NCI-H1105 (cell line): Measurements from ENCODE around the gene CWH43.
"Not testable (repeated sequence)": the region's sequence is repeated elsewhere in the genome, so short reads cannot be mapped to it uniquely, and the experiment has no call there.

Experiments
- DNase-seq: peaks from one replicate; lab custom pipeline; 2025; lab: John Stamatoyannopoulos, UW

The CWH43 gene

DNA sequence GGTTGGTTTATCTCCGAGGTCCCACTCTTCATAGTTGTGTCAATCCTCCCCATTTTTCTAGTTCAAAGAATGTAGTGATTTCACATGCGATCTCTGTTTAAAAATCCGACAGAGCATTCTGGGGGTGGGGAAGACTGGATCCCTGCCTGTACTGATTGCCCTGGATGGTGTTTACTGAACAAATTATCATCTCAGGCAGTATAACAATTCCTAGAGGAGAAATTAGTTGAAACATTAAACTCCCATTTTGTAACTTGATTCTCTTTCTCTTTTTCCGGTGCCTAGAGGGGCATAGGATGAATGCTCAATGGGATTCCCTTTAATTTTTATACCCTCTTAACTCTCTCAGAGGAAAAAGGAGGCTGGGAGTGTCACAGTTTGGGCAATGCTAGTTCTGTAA lies 10.0 kb upstream of the CWH43 start:
- DNase-seq = no peak

DNA sequence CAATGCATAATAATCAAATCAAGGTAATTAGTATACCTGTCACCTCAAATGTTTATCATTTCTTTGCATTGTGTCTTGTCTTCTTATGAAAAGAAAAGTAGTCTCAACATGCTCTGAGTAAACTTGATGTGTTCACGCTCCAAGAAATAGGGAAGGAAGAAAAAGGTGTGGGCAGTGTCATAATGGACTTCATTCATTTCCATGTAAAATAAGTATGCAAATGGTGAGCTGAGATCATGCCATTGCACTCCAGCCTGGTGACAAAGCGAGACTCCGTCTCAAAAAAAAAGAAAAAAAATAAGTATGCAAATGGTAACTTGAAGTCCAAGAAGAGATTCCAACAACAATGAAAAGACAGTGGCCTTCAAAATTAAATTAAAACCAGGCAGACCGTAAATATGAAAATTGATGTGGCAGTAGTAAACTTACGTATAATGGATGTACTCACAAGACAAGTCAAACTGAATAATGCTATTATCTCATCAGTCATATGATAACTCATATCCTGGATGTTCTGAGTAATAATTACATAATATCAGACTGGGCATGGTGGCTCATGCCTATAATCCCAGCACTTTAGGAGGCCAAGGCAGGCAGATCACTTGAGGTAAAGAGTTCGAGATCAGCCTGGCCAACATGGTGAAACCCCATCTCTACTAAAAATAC lies 6.0 kb upstream of the CWH43 start:
- DNase-seq = no peak

DNA sequence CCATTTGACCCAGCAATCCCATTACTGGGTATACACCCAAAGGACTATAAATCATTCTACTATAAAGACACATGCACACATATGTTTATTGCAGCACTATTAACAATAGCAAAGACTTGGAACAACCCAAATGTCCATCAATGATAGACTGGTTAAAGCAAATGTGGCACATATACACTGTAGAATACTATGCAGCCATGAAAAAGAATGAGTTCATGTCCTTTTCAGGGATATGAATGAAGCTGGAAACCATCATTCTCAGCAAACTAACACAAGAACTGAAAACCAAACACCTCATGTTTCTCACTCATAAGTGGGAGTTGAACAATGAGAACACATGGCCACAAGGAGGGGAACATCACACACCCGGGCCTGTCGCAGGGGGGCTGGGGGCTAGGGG lies 2.1 kb upstream of the CWH43 start:
- DNase-seq = not testable (repeated sequence)

DNA sequence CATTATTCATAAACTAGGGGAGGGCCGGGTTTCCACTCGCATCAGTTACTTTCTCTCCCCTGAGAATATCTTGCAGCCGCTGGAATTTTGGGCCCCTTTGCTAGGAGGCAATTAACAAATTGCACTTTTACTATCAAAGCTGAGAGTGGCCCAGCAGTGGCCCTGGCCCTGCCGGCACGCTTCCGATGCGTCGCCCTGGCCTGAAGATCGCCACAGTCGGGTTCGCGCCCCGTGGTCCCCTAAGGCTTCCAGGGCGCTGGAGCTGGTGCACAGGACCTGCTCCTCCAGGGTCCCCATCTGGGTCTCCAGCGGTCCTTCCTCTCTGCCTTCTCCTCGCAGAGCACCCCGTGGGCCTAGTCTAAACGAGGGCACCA lies 486 bp upstream of the CWH43 start:
- no peak for DNase-seq

DNA sequence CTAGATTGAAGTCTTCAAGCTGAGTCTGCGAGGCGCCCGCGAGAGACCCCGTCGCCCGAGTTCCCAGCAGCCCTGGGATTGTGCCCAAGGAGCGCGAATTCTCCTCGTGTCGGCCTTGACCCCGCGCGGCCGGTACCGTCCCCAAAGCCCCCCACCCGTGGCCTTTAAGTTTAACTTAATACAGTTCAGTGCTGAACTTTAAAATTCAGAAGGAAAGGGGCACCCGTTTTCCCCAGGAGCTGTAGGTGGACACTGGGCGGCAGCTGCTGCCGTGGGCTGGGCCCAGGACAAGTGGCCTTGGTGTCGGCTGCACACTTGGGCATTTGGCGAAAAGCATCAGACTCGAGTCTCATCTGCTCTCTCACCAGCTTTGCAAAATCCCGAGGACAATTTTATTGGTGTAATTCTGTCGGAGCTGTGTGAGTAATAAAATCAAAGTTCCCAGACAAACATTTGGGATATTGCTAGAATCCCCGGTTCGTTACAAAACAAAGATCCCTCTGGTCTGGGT lies 634 bp downstream of the CWH43 start:
- no peak for DNase-seq

DNA sequence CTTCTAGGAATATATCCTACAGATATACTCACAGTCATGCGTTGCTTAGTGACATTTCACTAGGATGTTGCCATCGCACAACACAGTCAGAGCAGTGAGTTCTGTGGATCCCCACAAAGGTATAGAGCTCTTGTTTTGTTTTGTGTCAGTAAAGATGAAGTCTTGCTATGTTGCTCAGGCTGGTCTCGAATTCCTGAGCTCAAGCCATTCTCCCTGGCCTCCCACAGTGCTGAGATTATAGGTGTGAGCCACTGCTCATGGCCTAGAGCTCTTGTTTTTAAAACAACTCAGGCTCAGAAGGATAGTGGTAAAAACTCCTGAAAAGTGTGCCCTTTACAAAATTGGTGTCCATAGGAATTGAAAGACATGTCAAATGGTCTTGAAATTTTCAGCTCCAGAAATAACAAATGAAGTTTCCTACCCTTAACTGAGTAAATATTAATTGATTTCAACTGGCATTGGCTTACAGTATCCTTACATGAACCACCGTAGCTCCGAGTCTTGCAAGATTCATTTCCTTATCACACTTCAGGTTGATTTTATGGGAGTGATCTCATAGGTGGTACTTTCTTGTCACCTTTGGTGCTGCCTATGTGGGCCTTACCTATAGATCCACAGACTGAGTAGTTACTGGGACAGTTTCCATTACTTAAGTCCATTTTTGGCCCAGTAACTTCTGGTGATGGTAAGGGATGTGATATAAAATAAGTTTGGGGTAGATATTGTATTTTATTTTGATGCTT lies 3.6 kb downstream of the CWH43 start:
- no peak for DNase-seq

DNA sequence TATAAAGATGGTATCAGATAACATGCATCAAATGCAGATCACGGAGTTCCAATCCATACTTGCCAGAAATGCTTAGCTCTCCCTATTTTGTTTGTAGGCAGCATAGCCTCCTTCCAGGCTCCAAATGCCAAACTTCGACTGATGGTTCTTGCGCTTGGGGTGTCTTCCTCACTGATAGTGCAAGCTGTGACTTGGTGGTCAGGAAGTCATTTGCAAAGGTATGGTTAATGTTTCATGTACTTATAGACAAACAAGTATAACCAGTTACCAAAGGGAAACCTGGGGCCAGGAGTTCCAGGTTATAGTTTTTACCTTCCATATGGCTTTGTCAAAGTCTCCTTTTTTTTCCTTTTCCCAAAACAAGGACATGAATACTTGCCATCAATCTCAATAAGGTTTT lies 5.3 kb downstream of the CWH43 start:
- no peak for DNase-seq

DNA sequence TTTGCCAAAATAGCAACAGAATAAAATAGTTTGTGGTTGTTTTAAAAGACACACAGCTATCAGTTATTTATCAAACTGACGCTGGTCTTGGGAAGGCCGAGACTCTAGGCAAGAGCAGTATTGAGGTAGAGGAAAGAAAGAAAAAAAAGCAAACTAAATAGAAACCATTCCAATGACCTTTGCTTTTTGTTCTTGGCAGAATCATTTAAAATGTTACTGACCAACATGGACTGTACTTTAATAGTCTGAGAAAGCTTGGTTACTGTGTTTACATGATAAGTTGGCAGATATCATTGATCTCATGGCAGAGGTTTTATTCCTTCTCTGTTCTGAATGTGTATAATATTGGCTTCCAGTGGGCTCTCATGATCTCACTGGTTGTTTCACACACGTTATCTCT lies 11.9 kb downstream of the CWH43 start:
- no peak for DNase-seq

DNA sequence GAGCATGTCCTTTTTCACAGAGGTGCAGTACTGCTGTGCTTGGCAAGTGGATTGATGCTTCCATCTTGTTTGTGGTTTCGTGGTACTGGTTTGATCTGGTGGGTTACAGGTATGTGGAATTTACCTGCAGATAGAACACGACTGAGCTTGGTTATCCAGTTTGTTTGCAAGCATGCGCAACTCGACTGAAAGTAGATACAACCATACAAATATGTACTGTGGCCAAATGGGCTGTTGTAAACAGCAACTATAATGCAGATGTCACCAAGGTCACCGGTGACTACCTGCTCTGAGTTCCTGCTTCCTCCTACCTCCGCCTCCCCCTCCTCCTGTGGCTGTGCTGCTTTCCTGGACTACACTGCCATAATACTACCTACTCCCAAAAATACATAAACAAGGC lies 12.4 kb downstream of the CWH43 start:
- DNase-seq = no peak

DNA sequence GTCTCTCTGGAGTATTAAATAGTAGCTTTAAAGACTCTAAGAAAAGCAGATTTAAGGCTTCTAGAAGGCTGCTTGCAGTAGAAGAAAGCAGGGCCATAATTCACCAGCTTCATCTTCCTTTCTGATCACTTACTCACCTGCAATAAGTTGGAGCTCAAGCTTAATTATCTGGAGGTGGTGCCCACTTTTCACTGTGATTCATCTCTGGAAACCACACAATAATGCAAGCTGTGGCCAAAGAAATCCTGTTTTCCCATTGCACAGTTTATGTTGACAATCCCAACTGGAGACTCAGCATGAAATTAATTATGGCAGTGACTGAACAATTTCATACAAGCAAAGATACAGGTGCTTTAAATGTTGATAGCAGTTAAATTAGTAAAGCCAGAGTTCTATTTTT lies 14.7 kb downstream of the CWH43 start:
- DNase-seq = no peak

DNA sequence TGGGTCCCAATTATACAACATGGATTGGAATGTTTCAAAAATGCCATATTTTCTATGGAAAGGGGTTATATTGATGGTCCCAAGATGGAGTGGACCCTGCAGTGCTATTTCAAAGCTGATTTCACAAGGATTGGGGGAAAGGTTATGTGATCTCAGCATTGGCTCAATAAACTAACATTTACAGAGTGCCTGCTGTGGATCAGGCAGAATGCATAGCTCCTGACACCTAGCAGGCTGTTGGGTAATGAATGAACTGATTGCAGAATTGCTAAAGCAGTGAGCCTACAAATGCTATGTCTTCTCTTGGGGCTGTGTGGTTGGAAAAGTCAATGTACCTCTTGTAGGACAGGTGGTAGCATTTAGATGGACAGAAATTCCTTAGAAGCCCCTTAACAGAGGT lies 16.9 kb downstream of the CWH43 start:
- DNase-seq = no peak

DNA sequence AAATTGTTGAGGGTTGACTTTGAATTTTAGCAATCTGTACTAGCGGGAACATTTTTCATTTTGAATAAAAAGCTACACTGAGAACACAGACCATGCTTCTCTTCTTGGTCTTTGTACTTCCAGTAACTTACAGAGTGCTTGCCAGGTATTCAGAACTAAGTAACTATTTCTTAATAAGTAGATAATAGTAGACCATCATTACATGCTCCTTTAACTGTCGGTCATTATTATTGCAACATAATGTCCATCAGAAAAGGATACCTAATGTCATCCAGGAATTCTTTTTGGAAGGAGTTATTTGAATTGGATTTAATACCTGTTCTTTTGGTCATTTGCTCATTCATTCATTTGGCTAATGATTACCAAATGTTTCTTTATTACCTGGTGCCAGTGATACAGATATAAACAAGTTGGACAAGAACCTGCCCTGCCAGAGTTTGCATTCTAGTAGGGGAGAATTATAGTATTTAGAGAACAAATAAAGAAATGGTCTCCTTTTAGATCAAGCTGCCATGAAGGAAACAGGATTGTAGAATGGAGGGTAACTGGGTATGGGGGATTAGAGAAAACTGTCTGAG lies 32.7 kb downstream of the CWH43 start:
- DNase-seq = no peak

DNA sequence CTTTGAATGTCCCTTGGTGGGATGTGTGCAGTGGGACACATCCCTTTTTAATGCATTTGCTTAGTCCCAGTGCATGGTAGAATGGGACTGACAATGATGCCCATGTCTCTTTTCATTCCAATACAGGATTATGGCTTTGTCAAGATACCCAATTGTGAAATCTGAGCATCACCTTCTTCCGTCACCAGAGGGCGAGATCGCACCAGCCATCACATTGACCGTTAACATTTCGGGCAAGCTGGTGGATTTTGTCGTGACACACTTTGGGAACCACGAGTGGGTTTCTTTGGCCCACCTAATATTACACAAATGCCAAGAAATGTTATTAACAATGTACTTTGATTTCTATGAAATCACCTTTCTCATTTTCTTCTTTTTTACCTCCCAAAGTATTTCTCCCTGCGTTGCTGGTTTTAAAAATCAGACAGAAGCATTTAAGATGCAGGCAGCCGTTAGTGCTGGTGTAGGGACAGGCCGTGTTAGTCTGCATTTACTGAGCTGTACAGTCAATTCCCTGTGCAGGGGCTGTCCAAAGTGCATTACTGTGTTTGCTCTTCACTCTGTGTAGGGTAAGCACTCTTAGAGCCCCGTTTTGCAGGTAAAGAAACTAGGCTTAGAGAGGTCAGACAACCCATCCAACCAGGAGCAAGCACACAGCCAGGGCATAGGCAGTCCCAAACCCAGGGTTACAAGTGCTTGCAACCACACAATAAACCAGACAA lies 46.5 kb downstream of the CWH43 start:
- no peak for DNase-seq

DNA sequence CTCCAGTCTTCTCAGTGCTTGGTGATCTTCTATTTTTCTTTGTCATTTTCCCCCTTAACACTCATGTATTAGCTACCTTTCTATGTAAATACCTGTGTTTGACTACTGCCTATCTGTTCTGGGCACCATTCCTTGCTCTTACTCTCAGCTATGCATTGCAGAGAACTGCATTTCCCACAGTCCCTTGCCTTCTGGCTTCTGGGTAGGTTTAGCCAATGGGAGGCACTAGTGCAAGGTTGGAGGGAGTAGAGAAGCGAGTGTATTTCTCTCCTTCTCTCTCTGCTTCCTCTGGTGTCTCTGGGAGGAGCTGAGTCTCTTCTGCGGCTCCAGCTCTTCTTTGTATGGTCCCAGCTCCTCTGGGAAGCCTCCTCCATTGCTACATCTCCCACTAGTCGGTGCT lies 50.5 kb downstream of the CWH43 start:
- no peak for DNase-seq

DNA sequence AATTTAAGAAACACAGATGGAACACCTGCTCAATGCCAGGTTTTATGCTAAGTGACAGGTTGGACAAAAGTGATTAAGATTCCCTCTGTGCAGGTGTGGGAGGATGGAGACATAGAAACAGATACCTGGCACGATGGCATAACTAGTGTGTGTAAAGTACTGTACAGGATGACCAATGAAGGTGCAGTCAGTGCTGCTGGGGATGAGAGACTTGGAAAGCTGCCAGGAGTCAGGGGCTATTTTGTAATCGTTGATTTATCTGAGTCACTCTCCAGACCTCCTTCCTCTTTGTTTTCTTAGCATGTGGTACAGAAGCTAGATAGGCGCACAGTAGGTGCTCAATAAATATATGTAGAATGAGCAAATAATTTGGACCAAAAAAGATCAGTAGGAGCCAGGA lies 58.2 kb downstream of the CWH43 start:
- no peak for DNase-seq

DNA sequence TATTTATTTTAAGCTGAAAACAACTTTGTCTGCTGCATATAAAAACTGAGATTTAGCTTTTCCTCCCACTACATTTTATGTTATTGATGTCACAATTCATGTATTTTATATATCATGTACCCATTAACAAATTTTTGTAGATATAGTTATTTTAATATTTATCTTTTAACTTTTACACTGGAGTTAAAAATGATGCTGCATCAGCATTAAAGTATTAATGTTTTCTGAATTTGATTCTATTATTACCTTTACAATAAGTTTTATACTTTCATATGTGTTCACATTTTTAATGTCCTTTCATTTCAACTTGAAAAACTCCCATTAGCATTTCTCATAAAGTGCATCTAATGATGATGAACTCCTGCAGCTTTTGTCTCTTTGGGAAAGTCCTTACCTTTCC lies 72.2 kb downstream of the CWH43 start:
- no peak for DNase-seq

DNA sequence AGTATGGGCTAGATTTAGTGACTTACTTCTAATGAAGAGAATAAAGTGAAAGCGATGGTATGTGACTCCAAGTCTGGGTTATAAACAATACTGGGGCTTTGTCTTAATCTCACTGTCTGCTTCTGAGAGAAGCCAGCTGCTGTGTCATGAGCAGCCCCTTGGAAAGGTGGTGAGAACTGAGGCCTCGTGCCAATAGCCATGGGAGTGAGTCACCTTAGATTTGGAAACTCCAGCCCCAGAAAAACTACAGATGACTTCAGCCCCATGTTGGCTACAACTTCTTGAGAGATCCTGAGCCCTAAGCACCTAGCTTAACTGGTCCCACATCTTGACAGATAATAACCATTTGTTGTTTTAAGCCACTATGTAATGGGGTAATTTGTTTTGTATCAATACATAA lies 77.6 kb downstream of the CWH43 start:
- no peak for DNase-seq

DNA sequence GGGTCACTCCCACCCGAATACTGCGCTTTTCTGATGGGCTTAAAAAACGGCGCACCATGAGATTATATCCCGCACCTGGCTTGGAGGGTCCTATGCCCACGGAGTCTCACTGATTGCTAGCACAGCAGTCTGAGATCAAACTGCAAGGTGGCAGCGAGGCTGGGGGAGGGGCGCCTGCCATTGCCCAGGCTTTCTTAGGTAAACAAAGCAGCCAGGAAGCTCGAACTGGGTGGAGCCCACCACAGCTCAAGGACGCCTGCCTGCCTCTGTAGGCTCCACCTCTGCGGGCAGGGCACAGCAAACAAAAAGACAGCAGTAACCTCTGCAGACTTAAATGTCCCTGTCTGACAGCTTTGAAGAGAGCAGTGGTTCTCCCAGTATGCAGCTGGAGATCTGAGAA lies 86.1 kb downstream of the CWH43 start:
- DNase-seq = not testable (repeated sequence)

DNA sequence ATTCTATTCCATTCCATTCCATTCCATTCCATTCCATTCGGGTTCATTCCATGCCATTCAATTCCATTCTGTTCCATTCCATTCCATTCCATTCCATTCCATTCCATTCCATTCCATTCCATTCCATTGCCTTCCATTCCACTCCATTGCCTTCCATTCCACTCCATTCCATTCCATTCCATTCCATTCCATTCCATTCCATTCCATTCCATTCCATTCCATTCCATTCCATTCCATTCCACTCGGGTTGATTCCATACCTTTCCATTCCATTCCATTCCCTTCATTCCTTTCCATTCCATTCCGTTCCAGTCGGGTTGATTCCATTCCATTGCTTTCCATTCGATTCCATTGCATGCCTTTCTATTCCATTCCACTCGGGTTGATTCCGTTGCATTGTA lies 105.8 kb downstream of the CWH43 start:
- DNase-seq = not testable (repeated sequence)

DNA sequence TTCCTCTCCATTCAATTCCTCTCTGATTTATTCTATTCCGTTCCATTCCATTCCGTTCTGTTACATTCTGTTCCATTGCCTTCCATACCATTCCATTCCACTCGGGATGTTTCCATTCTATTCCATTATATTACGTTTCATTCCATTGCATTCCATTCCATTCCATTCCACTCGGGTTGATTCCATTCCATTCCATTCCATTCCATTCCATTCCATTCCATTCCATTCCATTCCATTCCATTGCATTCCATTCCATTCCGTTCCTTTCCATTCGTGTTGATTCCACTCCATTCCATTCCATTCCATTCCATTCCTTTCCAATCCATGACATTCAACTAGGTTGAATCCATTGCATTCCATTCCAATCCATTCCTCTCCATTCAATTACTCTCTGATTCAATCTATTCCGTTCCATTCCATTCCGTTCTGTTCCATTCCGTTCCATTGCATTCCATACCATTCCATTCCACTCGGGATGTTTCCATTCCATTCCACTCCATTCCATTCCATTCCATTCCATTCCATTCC lies 106.6 kb downstream of the CWH43 start:
- DNase-seq = not testable (repeated sequence)

DNA sequence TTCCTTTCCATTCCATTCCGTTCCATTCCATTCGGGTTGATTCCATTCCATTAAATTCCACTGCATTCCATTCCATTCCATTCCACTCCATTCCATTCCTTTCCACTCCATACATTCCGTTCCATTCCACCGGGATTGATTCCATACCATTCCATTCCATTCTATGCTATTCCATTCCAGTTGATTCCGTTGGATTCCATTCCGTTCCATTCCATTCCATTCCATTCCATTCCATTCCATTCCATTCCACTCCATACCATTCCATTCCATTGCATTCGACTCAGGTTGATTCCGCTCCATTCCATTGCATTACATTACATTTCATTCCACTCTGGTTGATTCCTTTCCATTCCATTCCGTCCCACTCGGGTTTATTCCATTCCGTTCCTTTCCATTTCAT lies 110.1 kb downstream of the CWH43 start:
- not testable (repeated sequence) for DNase-seq

DNA sequence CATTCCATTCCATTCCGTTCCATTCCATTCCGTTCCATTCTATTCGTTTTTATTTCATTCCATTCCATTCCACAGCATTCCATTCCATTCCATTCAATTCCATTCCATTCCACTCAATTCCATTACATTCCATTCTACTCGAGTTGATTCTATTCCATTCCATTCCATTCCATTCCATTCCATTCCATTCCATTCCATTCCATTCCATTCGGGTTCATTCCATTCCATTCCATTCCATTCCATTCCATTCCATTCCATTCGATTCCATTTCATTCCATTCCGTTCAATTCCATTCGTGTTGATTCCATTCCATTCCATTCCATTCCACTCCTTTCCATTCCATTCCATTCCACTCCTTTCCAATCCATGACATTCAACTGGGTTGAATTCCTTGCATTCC lies 110.6 kb downstream of the CWH43 start:
- DNase-seq = not testable (repeated sequence)
